Neural cell (in vitro differentiated cells): ENCODE results near the gene PCDH15.

Experiments
- EP300 ChIP-seq: fragments of 450-650 bp; conservative IDR thresholded peaks from 2 replicates; pipeline ENCODE4 v1.6.1; 2014; ENCODE audit warnings: antibody characterized with exemption, mild to moderate bottlenecking, moderate library complexity; ENCODE audit not compliant: poor library complexity, severe bottlenecking
- EZH2 ChIP-seq: fragments of 200-600, 300-800 bp; shearing (Covaris generic), sonication (generic); IDR thresholded peaks from 2 replicates; pipeline ENCODE4 v1.6.1; 2014; ENCODE audit warnings: antibody characterized with exemption, low read length, borderline replicate concordance, mild to moderate bottlenecking; ENCODE audit not compliant: insufficient read depth, poor library complexity, severe bottlenecking
- MXI1 ChIP-seq: fragments of 450-650 bp; conservative IDR thresholded peaks from 2 replicates; pipeline ENCODE4 v1.6.1; 2014; ENCODE audit warnings: antibody characterized with exemption, mild to moderate bottlenecking; ENCODE audit not compliant: poor library complexity, severe bottlenecking
- POLR2AphosphoS5 ChIP-seq: IDR thresholded peaks from 2 replicates; pipeline ENCODE4 v1.6.1; 2012
- RAD21 ChIP-seq: fragments of 450-650 bp; conservative IDR thresholded peaks from 2 replicates; pipeline ENCODE4 v1.6.1; 2014; ENCODE audit warnings: antibody characterized with exemption, mild to moderate bottlenecking, moderate library complexity
- SMC3 ChIP-seq: fragments of 450-650 bp; conservative IDR thresholded peaks from 2 replicates; pipeline ENCODE4 v1.6.1; 2014; ENCODE audit warnings: antibody characterized with exemption, mild to moderate bottlenecking, moderate library complexity; ENCODE audit not compliant: poor library complexity
- TAF1 ChIP-seq: IDR thresholded peaks from 2 replicates; pipeline ENCODE4 v1.6.1; 2012; ENCODE audit warnings: low read depth
- TF ChIP-seq, protein P1 (sequence below): fragments of 450-650 bp; IDR thresholded peaks from 2 replicates; pipeline ENCODE4 v1.5.1; 2014; ENCODE audit warnings: antibody characterized with exemption, mild to moderate bottlenecking, moderate library complexity; ENCODE audit not compliant: poor library complexity, severe bottlenecking
- TF ChIP-seq, protein P2 (sequence below): IDR thresholded peaks from 2 replicates; pipeline ENCODE4 v1.6.1; 2012; ENCODE audit warnings: borderline replicate concordance

DNA sequence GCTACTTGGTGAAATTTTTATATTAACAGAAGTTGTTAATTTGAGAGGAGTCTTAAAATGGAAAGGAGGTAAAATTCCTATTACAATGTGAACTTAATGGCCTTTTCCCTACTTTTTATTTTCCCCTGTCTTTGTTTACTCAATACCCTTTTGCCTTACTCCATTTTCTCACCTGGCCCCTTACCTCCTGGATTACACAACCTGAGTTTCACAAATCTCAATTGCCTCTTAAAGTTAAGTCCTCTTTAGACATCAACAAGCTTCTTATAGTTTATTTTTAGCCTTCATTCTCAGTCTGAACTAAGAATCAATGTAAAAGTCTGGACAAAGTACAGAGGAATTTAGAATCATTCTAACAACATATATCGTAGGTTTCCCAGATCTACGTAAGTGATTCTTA is 247.0 kb downstream of the PCDH15 start:
- TF ChIP-seq, protein P1, sequence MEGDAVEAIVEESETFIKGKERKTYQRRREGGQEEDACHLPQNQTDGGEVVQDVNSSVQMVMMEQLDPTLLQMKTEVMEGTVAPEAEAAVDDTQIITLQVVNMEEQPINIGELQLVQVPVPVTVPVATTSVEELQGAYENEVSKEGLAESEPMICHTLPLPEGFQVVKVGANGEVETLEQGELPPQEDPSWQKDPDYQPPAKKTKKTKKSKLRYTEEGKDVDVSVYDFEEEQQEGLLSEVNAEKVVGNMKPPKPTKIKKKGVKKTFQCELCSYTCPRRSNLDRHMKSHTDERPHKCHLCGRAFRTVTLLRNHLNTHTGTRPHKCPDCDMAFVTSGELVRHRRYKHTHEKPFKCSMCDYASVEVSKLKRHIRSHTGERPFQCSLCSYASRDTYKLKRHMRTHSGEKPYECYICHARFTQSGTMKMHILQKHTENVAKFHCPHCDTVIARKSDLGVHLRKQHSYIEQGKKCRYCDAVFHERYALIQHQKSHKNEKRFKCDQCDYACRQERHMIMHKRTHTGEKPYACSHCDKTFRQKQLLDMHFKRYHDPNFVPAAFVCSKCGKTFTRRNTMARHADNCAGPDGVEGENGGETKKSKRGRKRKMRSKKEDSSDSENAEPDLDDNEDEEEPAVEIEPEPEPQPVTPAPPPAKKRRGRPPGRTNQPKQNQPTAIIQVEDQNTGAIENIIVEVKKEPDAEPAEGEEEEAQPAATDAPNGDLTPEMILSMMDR, result no peak
- no peak for TF ChIP-seq EZH2
- TF ChIP-seq RAD21, result no peak
- no peak for TF ChIP-seq POLR2AphosphoS5
- no peak for TF ChIP-seq SMC3
- TF ChIP-seq EP300, result no peak
- TF ChIP-seq, protein P2, sequence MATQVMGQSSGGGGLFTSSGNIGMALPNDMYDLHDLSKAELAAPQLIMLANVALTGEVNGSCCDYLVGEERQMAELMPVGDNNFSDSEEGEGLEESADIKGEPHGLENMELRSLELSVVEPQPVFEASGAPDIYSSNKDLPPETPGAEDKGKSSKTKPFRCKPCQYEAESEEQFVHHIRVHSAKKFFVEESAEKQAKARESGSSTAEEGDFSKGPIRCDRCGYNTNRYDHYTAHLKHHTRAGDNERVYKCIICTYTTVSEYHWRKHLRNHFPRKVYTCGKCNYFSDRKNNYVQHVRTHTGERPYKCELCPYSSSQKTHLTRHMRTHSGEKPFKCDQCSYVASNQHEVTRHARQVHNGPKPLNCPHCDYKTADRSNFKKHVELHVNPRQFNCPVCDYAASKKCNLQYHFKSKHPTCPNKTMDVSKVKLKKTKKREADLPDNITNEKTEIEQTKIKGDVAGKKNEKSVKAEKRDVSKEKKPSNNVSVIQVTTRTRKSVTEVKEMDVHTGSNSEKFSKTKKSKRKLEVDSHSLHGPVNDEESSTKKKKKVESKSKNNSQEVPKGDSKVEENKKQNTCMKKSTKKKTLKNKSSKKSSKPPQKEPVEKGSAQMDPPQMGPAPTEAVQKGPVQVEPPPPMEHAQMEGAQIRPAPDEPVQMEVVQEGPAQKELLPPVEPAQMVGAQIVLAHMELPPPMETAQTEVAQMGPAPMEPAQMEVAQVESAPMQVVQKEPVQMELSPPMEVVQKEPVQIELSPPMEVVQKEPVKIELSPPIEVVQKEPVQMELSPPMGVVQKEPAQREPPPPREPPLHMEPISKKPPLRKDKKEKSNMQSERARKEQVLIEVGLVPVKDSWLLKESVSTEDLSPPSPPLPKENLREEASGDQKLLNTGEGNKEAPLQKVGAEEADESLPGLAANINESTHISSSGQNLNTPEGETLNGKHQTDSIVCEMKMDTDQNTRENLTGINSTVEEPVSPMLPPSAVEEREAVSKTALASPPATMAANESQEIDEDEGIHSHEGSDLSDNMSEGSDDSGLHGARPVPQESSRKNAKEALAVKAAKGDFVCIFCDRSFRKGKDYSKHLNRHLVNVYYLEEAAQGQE, result no peak
- no peak for TF ChIP-seq MXI1
- TF ChIP-seq TAF1, result no peak
